Lung (tissue), 16 donors: ENCODE results near the gene CST4. TPM values are rescaled to one million over a fixed set of nuclear protein-coding genes. Genes with fewer than 3 reads are reported as not detected.
"Not testable (repeated sequence)": the region's sequence is repeated elsewhere in the genome, so short reads cannot be mapped to it uniquely, and the experiment has no call there.

Source experiments
- ATAC-seq: fragments of 200-7000 bp; cut with Tn5 transposase; one replicate; pipeline ENCODE4 v1.9.1; 2020; ENCODE audit warnings: moderate number of reproducible peaks; ENCODE audit not compliant: insufficient read depth, low FRiP score
- DNase-seq, 3 donors: peaks; one replicate each; pipeline ENCODE4 v3.0.0-alpha.2; 2013 to 2017
- H3K27ac ChIP-seq, 2 donors: one replicate each; pipeline ENCODE4 v1.5.1; 2013; ENCODE audit warnings: mild to moderate bottlenecking in 2 of 2, moderate library complexity in 2 of 2, control low read depth in 1 of 2, inconsistent platforms in 1 of 2, low read depth in 1 of 2, low read length in 1 of 2
- H3K27me3 ChIP-seq, 3 donors: one replicate each; pipeline ENCODE4 v1.5.1; 2013; ENCODE audit warnings: low read length in 2 of 3; ENCODE audit not compliant: control insufficient read depth in 3 of 3, insufficient read depth in 3 of 3
- H3K36me3 ChIP-seq, 4 donors: one replicate each; pipeline ENCODE4 v1.5.1; 2013; ENCODE audit warnings: low read length in 4 of 4, mild to moderate bottlenecking in 1 of 4, moderate library complexity in 1 of 4; ENCODE audit not compliant: control insufficient read depth in 4 of 4, insufficient read depth in 4 of 4
- H3K4me1 ChIP-seq, 5 donors: one replicate each; pipeline ENCODE4 v1.5.1; 2013; ENCODE audit warnings: low read length in 5 of 5, mild to moderate bottlenecking in 2 of 5, moderate library complexity in 1 of 5; ENCODE audit not compliant: control insufficient read depth in 5 of 5, insufficient read depth in 5 of 5
- H3K4me3 ChIP-seq: one replicate; pipeline ENCODE4 v1.5.1; 2013; ENCODE audit warnings: mild to moderate bottlenecking, control low read depth, moderate library complexity
- H3K9ac ChIP-seq, 2 donors: one replicate each; pipeline ENCODE4 v1.5.1; 2013; ENCODE audit warnings: low read length in 2 of 2, control low read depth in 1 of 2; ENCODE audit not compliant: insufficient read depth in 1 of 2
- H3K9me3 ChIP-seq, 4 donors: one replicate each; pipeline ENCODE4 v1.5.1; 2013; ENCODE audit warnings: low read length in 3 of 4, mild to moderate bottlenecking in 1 of 4, moderate library complexity in 1 of 4; ENCODE audit not compliant: control insufficient read depth in 4 of 4, insufficient read depth in 3 of 4
- WGBS, 2 donors: extraction: QIAGEN DNeasy Blood & Tissue Kit; methylation state at CpG; one replicate each; pipeline ENCODE4 v1.1.7; 2013; 5-methylcytosine and 5-hydroxymethylcytosine counted together
- long read RNA-seq, 5 donors: transcript quantifications; one replicate each; lab custom pipeline, GENCODE V29; 2026
- polyA plus RNA-seq, 2 donors: library from polyadenylated mRNA; stranded (reverse); fragments of 200-250 nt; gene quantifications; one replicate each; pipeline ENCODE4 v1.2.1, GENCODE V29; 2013
- total RNA-seq, 2 donors: library from RNA; depleted of rRNA in 1 of 2; stranded (reverse); fragments of >200 nt in 1 of 2; gene quantifications; one replicate each; pipeline ENCODE4 v1.2.1, GENCODE V29; 2014 to 2021
- TF ChIP-seq, protein P1 (sequence below): IDR thresholded peaks from 2 replicates; pipeline ENCODE4 v1.5.1; 2012; ENCODE audit warnings: mild to moderate bottlenecking; ENCODE audit errors: control extremely low read depth, extremely low read depth
- donor health status: control.
- donor health status: control.
- donor health status: Bipolar disorder and iron deficiency.
- donor health status: healthy.
- donor health status: DM: yes; HTN: yes; CAD: no.

The CST4 gene, protein sequence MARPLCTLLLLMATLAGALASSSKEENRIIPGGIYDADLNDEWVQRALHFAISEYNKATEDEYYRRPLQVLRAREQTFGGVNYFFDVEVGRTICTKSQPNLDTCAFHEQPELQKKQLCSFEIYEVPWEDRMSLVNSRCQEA
- not detected for total RNA-seq
- polyA plus RNA-seq, result not detected
- long read RNA-seq, donor 1, result 0 reads
- long read RNA-seq, donor 2, result 0 reads
- long read RNA-seq, donor 3, result 0 reads
- long read RNA-seq, donor 4, result 0 reads
- long read RNA-seq, donor 5, result 0 reads

GRCh38 chr20:23688684-23689398 is at the start of gene CST4:
Gene CST4 (minus strand): TSS chr20:23689038. CDS start chr20:23688969, 69 bp downstream.
- not testable (repeated sequence) for H3K36me3 ChIP-seq, H3K9ac ChIP-seq, ATAC-seq, H3K27me3 ChIP-seq, H3K4me3 ChIP-seq, DNase-seq, H3K4me1 ChIP-seq, H3K27ac ChIP-seq, H3K9me3 ChIP-seq
- WGBS, 2 donors, result 86 to 90% methylated on average over 12 of the region's 12 CpGs

DNA sequence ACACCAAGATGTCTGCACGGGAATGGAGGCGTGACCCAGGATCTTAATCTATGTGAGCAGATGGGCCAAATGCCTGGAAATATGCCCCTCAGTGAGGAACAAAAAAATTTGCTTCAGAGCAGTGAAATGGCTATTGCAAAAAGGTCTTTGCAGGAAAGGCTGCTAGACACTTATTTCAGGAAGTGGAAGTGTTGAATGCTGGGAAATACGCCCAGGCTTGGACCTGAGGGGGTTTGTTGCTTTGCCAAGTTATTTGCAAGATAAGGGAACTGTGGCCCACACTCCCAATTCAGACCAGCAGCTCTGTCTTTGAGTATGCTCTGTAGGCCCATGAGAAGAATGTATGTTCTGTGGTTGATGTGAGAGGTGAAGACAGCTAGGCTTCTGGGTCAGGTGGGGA is 46.6 kb upstream of the CST4 start:
- DNase-seq, H3K9me3 ChIP-seq, ATAC-seq, H3K27ac ChIP-seq, H3K36me3 ChIP-seq, H3K27me3 ChIP-seq, H3K4me3 ChIP-seq, H3K9ac ChIP-seq, H3K4me1 ChIP-seq: not testable (repeated sequence)
- WGBS, 2 donors, result 52 to 55% methylated on average over 3 of the region's 3 CpGs

DNA sequence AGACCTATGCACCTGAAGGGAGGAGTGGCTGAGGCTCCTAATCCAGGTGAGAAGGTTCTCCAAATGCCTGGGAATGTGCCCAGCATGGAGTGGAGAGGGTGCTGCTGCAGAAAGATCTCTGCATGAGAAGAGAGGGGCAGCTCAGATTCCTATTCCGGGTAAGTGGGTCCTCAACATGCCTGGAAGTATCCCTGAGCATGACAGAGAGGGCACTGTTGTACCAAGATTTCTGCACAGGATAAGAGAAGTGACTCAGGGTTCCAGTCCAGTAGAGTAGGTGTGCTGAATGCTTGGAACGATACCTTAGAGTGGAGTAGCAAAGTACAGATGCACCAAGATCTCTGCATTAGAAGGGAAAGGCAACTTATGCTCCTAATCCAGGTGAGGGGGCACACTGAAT is 46.1 kb upstream of the CST4 start:
- not testable (repeated sequence) for H3K4me3 ChIP-seq, H3K27me3 ChIP-seq, ATAC-seq, H3K9me3 ChIP-seq, DNase-seq, H3K27ac ChIP-seq, H3K9ac ChIP-seq, H3K36me3 ChIP-seq, H3K4me1 ChIP-seq
- WGBS, 2 donors, result 74 to 76% methylated on average over 2 of the region's 2 CpGs

- DNase-seq, H3K27me3 ChIP-seq, H3K4me1 ChIP-seq, ATAC-seq, H3K27ac ChIP-seq, H3K9me3 ChIP-seq, H3K9ac ChIP-seq, H3K36me3 ChIP-seq, H3K4me3 ChIP-seq: not testable (repeated sequence)
- WGBS, 2 donors, result 90 to 92% methylated on average over 1 of the region's 1 CpG
Measured at GRCh38 chr20:23734440-23734839, 45.6 kb upstream of the CST4 start.

DNA sequence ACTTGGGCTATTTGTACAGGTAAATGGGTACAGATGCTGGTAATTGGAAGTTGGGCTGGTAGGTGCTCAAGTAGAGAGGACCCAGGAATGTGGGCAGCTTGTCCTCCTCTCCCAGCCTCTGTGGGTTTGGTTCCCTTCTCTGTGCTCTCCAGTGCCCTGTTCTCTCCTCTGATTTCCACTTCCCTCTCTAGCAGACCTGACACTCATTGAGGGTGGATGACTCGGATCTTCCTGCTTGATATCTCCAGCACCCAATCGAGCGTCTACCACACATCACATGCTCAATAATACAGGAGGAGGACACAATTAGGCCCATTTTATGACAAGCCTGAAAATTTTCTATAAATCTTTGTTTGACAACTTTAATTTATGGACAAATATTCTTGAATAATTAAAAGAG is 38.2 kb upstream of the CST4 start:
- Histone ChIP-seq H3K27me3 (no peaks in the 10 kb centered on the region), H3K36me3 (no peaks in the 10 kb centered on the region), H3K27ac (no peak overlapping the region), H3K9me3 (no peaks in the 10 kb centered on the region), H3K4me1 (peaks cover 0 to 2% (median 0%) of the 10 kb centered on the region in 5 donors), H3K4me3 (no peak overlapping the region), H3K9ac (no peak overlapping the region)
- TF ChIP-seq, protein P1, sequence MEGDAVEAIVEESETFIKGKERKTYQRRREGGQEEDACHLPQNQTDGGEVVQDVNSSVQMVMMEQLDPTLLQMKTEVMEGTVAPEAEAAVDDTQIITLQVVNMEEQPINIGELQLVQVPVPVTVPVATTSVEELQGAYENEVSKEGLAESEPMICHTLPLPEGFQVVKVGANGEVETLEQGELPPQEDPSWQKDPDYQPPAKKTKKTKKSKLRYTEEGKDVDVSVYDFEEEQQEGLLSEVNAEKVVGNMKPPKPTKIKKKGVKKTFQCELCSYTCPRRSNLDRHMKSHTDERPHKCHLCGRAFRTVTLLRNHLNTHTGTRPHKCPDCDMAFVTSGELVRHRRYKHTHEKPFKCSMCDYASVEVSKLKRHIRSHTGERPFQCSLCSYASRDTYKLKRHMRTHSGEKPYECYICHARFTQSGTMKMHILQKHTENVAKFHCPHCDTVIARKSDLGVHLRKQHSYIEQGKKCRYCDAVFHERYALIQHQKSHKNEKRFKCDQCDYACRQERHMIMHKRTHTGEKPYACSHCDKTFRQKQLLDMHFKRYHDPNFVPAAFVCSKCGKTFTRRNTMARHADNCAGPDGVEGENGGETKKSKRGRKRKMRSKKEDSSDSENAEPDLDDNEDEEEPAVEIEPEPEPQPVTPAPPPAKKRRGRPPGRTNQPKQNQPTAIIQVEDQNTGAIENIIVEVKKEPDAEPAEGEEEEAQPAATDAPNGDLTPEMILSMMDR, result no peak
- DNase-seq (no peak), ATAC-seq (no peak)
- 67 to 75% methylated on average over 3 of the region's 3 CpGs for WGBS, 2 donors
